Skin of body (tissue), 3 donors: Measurements from ENCODE around the gene GNPTAB. TPM values are rescaled to one million over a fixed set of nuclear protein-coding genes. Genes with fewer than 3 reads are reported as not detected.

ENCODE experiments used
- DNase-seq: peaks from one replicate; lab custom pipeline; 2025; lab: John Stamatoyannopoulos, UW
- small RNA-seq: library from RNA; depleted of rRNA; stranded (forward); fragments of <200 nt; gene quantifications from one replicate; pipeline ENCODE3, GENCODE V24; 2014; ENCODE audit warnings: low replicate concordance
- total RNA-seq: library from RNA; depleted of rRNA; stranded (reverse); fragments of >200 nt; gene quantifications from one replicate; pipeline ENCODE4 v1.2.3, GENCODE V29; 2014

The GNPTAB gene
- total RNA-seq, 1 donor from 2014 or later, result 26.2 TPM

DNA sequence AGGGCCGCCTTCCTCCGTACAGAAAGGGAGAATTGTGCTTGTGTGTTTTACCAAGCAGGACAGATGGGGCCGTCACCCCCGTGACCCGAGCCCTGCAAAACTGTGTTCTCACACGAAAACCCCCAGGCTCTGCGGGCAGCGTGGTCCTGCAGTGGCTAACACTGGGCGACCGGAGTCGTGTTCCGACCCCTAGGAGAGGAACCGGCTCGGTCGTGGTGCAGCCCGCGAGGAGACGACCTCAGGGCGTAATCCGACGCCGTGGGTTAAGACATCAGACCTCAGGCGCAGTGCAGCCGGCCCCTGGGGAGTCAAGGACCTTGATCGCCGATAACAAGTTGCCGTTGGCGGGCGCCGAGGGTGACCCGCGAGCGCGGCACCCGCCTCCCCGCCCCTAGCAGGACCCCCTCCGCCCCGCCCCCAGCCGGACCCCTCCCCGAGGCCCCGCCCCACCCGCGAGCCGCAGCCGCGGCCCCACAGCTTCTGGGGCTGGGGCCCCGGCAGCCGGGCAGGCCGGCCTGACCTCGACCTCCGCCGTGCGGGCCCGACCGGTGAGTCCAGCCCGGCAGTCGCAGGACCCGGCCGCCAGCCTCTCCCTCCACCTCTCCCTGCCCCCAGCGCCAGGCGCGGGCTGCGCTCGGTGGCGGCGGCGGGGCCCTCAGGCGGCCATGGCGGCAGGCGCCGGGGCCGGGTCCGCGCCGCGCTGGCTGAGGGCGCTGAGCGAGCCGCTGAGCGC, 133.4 kb downstream of the GNPTAB start, which contains the start of gene CHPT1:
Gene CHPT1 (plus strand): TSS at position 444 of the 733 bp plus-strand sequence. CDS start 222 bp downstream, at position 666.
- no peak for DNase-seq

DNA sequence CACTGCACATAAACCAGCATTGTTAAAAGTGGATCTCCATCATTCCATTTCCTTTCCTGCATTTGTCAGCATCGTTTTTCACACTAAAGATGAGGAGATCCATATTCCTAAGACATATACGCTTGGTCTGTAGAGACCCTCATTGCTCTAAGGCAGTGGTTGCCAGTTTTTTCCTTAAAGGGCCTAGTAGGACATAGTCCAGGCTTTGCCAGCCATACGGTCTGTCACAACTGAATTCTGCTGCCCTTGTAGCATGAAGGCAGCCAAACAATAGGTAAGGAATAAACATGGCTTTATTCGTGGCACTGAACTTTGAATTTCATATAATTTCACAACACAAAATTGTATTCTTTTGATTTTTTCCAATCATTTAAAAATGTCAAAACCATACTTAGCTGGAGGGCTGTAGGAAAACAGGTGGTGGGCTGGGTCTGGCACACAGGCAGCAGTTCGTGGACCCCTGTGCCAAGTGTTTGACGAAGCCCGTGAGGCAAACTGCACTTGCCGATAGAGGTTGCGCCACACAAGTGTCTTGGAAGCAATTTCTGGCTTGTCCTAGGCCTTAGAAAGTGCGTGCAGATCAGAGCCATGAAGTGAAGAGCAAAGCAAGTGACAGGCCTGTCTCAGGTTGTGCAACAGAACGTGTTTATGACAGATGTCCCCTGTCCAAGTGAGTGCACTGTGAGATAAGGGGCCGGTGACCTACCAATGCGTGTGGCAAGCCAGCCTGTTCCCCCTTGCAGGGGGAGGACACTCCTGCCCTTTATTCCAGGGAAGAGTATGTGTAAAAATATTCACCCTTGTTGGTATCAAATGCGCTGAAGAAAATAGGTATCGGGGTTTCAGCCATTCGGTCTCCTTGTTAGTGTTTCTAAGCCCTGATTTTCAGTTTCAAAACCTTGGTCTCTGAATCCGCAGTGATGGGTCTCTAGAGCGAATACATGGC, 134.2 kb downstream of the GNPTAB start:
- no peak for DNase-seq

DNA sequence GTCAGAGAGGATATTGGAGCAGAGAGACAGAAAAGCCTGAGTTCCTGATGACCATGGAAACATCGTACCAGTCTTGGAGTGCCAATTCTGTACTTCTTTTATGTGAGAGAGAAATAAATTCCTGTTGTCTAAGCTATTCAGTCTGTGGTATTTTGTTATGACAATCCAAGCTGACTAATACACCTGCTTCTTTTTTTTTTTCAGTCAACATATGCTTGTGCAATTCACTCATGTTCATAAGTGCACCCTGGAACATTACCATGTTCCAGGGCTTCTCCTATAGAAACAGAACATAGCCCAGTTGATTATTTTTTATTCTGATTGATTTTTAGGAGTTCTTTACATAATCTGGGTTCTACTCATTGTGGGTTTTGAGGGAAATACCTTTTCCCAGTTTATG, 135.1 kb downstream of the GNPTAB start:
- no peak for DNase-seq

Small RNAs within 50 kb of the gene (small RNA-seq; reads per million reads assigned to genes)
- gene RNA5SP368 (not detected), gene RNA5SP369 (not detected), gene RNU6-101P (not detected), gene RNU6-1183P (not detected), gene RNU6-172P (not detected), gene RNY1P16 (not detected)

Other genes with a start within 250 kb of the GNPTAB start
- 398 TPM for gene MYBPC1, start 236.0 kb downstream of the GNPTAB start, total RNA-seq
- gene CHPT1, start 133.3 kb downstream of the GNPTAB start, total RNA-seq, result 23.7 TPM
- gene SYCP3, start 91.5 kb downstream of the GNPTAB start, total RNA-seq, result 0.10 TPM
- gene DRAM1, start 46.6 kb upstream of the GNPTAB start, total RNA-seq, result 4.7 TPM
- 44.2 TPM for gene WASHC3, start 231.0 kb upstream of the GNPTAB start, total RNA-seq